GM21367 (cell line): ENCODE data around the gene PROZ.

Source experiments
- ATAC-seq: cut with Tn5 transposase; IDR thresholded peaks from one replicate; pipeline ENCODE4 v1.9.1; 2021; ENCODE audit not compliant: unreplicated experiment

Gene PROZ

GRCh38 chr13:113171250-113172125 is 13.0 kb downstream of the PROZ start:
- no peak for ATAC-seq

DNA sequence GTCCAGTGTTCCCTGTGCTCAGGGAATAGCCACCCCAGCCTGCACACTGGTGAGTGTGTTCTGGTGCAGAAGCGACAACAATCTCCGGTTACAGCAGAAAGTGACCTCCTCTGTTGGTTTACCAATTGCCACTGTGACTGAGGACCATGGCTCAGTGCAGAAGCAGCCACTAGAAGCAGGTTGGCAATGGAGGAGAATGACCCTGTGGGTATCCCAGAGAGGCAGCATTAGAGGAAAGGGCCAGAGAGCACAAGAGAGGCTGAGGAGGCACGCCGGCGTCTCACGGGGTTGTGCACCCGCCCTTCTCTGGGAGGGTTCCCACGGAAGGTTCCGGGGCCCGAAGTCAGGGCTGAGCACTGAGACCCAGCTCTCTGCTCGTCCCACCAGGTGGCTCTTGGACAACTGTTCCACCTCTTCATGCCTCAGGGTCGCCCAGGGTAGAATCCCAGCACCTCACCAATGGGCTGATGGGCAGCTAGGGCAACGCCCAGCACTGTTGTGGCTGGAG is 14.0 kb downstream of the PROZ start:
- ATAC-seq = no peak

- no peak for ATAC-seq
Measured at GRCh38 chr13:113176280-113176679, 17.8 kb downstream of the PROZ start.

GRCh38 chr13:113176822-113177221 is 18.4 kb downstream of the PROZ start:
- ATAC-seq = no peak

DNA sequence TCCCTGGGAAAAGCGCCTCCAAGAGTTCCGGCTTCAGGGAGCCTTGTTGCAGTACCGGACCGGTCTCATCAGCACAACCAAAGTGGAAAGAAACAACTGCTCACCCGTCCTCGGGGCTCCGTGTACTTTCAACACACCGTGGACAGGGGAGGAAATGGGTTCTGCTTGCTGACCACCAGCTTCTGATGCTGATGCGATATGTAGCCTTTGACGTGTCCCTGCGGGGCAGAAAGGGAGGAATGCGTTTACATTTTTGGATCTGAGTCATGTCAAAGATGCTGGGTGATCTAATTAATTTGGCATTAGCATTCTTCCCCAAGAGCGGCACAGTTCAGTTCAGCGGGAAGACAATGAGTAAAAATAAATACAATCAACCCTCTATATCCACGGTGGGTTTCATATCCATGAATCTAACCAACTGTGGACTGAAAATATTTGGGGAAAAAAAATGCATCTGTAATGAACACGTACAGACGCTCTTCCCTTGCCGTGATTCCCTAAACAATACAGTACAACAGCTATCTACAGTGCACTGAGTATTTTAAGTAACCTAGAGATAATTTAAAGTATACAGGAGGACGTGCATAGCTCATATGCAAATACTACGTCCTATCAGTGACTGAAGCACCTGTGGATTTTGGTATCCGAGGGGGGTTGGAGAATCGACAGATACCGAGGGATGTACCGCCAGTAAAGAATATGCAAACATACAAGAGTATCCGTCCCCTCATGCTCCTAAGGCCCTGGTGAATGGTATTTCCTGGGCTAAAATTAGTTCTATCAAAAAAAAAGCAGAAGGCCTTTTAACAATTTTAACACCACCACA is 19.8 kb downstream of the PROZ start:
- ATAC-seq = no peak

DNA sequence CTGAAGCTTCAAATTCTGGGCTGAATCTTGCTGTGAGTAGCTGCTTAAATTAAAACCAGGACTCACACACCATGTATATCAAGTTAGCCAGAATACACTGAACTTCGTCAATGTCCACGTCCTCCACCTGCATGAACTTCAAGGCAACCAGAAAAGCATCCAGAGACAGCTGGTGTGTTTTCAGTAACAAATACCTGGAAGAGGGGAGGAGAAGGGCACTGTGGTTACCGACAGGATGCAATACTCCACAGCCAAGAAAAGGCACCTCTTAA is 20.4 kb downstream of the PROZ start:
- ATAC-seq = no peak

DNA sequence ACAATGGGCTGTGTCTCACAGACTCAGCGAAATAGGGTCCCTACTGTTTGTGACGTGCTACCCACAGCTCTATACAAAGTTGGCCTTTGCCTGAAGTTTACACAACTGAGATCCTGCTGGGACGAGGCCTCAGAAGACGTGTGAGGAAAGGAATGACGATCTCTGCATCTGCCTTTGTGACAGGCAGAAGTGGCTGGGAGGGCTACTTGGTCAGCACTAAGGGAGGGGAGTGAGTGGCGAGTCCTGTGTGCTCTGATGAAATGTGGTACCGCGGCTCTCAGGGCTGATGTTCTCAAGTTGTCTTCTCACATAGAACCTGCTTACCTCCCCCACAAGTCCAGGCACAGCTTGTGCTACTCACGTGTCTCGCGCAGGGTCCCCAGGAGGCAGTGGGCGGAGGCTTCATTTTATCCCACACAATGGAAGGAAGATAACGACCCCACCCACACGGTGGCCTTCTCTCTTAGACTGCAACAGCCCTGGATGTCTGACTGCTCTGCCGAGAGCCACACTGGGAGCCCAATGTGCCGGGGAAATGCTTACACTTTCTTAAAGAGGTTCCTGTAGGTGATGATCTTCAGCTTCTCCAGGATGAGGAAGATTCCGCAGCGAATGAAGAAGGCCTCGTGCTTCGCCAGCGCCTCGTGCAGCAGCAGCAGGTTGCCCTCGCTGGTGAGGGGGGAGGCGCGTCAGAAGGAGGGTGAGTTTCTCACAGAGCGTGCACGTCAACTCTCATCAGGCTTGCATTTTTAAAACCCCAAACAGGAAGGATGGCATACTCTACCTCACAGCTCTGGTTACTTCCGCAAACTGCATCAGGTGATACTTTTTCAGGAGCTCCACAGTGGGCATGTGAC is 21.2 kb downstream of the PROZ start:
- no peak for ATAC-seq

DNA sequence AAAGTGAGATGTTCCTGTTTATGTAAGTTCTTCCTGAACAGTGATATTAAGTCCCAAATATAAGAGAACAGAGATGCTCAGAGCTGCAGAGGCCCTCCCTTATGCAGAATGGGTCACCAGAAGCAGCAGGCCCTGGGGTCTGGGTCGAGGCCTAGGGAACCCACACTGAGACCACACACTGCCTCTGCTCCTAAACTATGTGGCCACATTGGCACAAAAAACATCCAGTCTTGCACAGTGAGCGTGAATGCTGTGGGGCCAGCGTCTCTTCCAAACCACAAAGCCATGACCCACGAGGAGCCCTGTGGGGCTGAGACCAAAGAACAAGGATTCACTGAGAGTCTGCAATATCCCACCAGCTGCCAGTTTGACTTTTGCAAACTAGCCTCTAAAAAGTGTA is 23.6 kb downstream of the PROZ start:
- no peak for ATAC-seq

DNA sequence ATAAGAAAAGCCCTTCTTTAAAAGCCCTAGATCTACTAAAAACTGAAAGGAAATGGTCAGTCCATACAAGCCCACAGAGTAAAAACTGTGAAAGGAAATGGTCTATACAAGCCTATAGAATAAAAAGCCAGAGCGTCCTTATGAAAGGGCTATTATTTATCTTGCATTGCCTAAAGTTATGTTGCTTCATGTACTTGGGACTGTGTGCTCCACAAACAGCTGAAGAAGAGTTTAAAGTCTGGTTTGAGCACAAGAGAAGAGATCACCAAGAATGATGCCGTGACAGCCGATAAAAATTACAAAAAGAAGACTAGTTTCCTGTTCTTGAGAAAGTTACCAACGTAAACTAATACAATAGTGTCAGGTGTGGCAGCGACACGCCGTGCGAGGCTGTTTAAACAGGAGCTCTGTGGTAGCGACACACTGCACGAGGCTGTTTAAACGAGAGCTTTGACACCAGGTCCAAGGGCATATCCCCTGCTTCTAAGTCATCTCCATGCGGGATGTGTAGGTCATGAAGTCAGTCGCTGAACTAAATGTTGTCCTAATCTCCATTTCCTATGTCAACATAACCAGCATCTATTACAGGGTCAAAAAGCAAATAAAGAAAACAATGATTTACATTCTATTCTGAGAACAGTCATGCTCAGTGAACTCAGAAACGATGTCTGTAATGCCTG is 25.1 kb downstream of the PROZ start:
- ATAC-seq = no peak

DNA sequence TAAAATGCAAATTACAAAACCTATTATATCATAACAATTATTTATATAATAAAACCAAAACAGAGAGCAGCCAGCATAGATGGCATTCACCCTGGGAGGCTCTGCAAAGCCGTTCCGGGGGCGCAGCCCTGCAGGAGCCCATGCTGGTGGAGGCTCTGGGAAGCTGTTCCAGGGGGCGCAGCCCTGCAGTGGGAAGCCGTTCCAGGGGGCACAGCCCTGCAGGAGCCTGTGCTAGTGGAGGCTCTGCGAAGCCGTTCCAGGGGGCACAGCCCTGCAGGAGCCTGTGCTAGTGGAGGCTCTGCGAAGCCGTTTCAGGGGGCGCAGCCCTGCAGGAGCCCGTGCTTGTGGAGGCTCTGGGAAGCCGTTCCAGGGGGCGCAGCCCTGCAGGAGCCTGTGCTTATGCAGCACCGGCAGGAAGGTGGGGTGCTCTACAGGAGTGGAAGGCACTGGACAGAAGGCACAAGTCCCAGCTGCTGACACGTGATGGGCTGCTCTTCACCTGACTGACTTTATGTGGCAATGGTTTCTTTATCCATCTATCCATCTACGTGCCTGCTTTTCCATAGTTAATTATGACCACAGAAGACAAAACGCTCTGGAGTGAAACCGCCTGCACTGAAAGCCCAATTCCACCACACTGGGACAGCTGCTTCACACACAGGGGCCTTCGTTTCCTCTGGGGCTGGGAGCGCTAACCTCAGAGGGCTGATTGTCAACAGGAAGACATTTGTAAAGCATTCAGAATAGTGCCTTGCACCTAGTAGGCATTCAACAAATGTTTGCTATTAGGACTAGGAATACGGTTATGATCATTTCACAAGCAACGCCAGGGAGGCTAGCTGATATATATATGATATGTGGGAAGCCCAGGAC is 26.4 kb downstream of the PROZ start:
- no peak for ATAC-seq

- ATAC-seq = peak; percentile 86
Measured at GRCh38 chr13:113186061-113186900, 27.8 kb downstream of the PROZ start.

GRCh38 chr13:113187263-113187669 is 28.8 kb downstream of the PROZ start:
- no peak for ATAC-seq

DNA sequence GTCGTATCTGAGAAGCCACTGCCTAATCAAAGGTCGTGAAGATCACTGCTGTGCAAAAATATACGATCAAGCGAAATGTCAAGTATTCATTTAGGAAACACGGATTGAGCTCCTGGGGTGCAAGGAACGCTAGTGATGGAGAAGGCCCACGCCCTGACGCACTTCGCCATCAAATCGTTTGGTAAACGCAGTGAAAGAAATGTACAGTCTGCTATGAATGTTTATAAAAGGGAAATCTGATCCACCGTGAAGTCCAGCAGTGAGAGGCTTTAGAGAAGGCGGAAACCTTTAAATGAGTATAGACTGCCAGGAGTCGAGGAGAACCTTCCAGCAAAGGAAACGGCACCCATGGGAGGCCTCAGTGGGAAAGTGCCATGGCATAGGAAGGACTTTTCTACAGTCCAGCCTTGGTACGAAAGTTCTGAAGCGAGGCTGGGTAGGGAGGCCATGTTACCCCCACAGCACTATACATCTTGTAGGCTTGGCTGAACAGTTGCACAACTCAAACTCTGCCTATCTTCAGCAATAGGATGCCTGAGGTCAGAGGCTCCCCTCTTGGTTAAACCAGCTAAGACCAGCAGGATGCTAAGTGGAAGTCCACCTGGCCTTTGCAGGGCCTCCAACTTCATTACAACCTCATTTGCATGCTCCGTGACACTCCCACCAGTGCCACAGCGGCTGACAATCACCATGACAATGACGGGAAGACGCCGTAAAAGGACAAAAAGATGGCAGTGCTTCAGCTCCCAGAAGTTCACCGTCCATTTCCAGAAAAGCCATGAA is 29.6 kb downstream of the PROZ start:
- no peak for ATAC-seq

DNA sequence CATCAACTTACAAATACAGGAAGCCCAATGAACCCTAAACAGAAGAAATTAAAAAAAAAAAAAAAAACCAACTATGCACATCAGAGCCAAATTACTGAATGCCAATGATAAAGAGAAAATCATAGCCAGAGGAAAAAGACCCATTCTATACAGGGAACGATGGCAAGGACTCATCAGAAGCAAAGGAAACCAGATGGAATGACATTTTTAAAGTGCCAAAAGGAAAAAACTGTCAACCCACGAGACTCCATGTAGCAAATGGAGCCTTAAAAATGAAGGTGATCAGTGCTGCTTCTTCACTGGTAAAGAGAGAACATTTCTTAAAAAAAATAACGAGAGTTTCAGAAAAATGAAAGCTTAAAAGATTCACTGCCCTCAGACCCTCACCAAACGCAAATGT is 31.7 kb downstream of the PROZ start:
- ATAC-seq = no peak

DNA sequence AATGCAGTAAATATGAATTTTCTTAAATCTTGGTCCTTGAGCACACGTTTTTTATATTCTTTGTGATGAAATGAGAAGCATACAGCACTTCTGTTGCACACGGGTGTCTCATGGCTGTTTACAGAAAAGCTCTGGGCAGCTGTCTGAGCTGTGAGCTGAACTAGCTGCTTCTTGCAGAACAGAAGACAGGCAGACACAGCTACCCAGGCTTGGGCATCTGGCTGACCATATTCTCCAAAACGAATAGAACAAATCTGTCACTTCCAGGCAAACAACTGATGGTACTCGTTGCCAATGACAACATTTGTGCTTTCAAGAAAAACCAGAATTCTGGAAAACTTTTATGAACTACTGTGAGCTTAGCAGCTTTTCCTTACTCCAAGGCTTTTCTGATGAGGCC is 33.8 kb downstream of the PROZ start:
- no peak for ATAC-seq

DNA sequence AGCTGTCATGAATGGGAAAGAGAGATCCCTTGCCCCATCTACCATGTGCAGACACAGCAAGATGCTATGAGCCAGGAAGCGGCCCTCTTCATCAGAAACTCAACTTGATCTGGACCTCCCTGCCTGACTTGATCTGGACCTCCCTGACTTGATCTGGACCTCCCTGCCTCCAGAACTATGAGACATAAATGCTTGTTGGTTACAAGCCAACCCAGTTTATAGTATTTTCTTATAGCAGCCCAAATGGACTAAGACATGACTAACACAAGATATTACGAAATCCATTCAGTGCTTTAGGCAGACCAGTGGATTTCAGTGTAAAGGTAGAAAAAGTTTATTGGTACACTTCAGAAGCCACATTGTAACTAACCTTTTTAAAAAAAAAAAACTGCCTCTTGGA is 34.5 kb downstream of the PROZ start:
- no peak for ATAC-seq

DNA sequence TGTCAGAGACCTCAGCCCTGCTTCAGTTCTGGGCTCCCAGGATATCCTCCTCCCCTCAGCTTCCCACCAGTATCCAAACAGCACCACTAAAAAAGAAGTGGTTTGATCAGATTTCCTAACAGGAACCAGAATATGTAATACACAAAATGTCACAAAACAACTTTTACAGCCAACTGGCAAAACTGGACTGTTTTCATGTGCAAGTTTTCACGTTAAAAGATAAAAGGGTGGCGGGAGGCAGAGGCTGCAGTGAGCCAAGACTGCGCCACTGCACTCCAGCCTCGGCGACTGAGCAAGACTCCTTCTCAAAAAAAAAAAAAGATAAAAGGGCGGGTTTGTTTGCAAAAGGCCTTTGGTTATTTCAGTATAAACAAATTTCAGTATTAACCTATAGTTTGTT is 36.9 kb downstream of the PROZ start:
- no peak for ATAC-seq
